ACHN (cell line): ENCODE data around the gene GARIN6.
"Not testable (repeated sequence)": the region's sequence is repeated elsewhere in the genome, so short reads cannot be mapped to it uniquely, and the experiment has no call there.

Source experiments
- DNase-seq: peaks from one replicate; pipeline ENCODE4 v3.0.0-alpha.2; 2015
- in situ Hi-C: cut with HindIII; loops from 2 replicates; pipeline ENCODE4 v1.10.0; 2017; ENCODE audit warnings: low sequenced_read_pairs, low pct_ligation_motif_present, low pct_unique_long_range_greater_than_20kb

The GARIN6 gene

GRCh38 chr12:99647453-99647852, at the start of gene GARIN6:
GARIN6 (plus strand) TSS chr12:99647753; CDS start chr12:99648175, 422 bp downstream.
- in situ Hi-C loops: no loop called here

GRCh38 chr12:99598785-99599184, 48.8 kb upstream of the GARIN6 start:
- DNase-seq: no peak
- in situ Hi-C loops: no loop called here

More at GRCh38 chr12:99647453-99647852, at the start of gene GARIN6:
- no peak for DNase-seq

- in situ Hi-C loops: no loop called here
These were observed 47.2 kb upstream of the GARIN6 start for GRCh38 chr12:99600388-99600787.

GRCh38 chr12:99609455-99610181, 37.9 kb upstream of the GARIN6 start:
- in situ Hi-C loops: no loop called here
- DNase-seq: no peak

More at GRCh38 chr12:99600388-99600787, 47.2 kb upstream of the GARIN6 start:
- no peak for DNase-seq

- in situ Hi-C loops: no loop called here
- no peak for DNase-seq
These were observed 36.4 kb upstream of the GARIN6 start for GRCh38 chr12:99611117-99611516.

- no peak for DNase-seq
- in situ Hi-C loops: no loop called here
These were observed 36.0 kb upstream of the GARIN6 start for GRCh38 chr12:99611599-99611998.

GRCh38 chr12:99618657-99619056, 28.9 kb upstream of the GARIN6 start:
- DNase-seq: no peak
- in situ Hi-C loops: no loop called here

- peak; percentile 72 for DNase-seq
- in situ Hi-C loops: no loop called here
These were observed 28.0 kb upstream of the GARIN6 start for GRCh38 chr12:99619389-99620158.

GRCh38 chr12:99620159-99620479, 27.4 kb upstream of the GARIN6 start:
- in situ Hi-C loops: no loop called here

GRCh38 chr12:99624591-99624990, 23.0 kb upstream of the GARIN6 start:
- DNase-seq, in situ Hi-C loops: not testable (repeated sequence)

More at GRCh38 chr12:99620159-99620479, 27.4 kb upstream of the GARIN6 start:
- no peak for DNase-seq

GRCh38 chr12:99627459-99627858, 20.1 kb upstream of the GARIN6 start:
- DNase-seq: no peak
- in situ Hi-C loops: no loop called here

GRCh38 chr12:99644629-99645028, 2.9 kb upstream of the GARIN6 start:
- no peak for DNase-seq
- in situ Hi-C loops: no loop called here

GRCh38 chr12:99648183-99648582, 630 bp downstream of the GARIN6 start:
- in situ Hi-C loops: no loop called here
- no peak for DNase-seq

- in situ Hi-C loops: no loop called here
- no peak for DNase-seq
These were observed 2.0 kb downstream of the GARIN6 start for GRCh38 chr12:99649551-99649950.

- DNase-seq: peak; percentile 44
- in situ Hi-C loops: no loop called here
These were observed 11.3 kb downstream of the GARIN6 start for GRCh38 chr12:99658671-99659349.

- DNase-seq: peak; percentile 35
These were observed 23.1 kb downstream of the GARIN6 start for GRCh38 chr12:99670635-99671034.

GRCh38 chr12:99680276-99680675, 32.7 kb downstream of the GARIN6 start:
- DNase-seq: no peak
- in situ Hi-C loops: no loop called here

More at GRCh38 chr12:99670635-99671034, 23.1 kb downstream of the GARIN6 start:
- in situ Hi-C loops: no loop called here

GRCh38 chr12:99686142-99686541, 38.6 kb downstream of the GARIN6 start:
- no peak for DNase-seq
- in situ Hi-C loops: no loop called here

GRCh38 chr12:99695050-99695449, 47.5 kb downstream of the GARIN6 start:
- no peak for DNase-seq
- in situ Hi-C loops: no loop called here
